Vagina (tissue), 2 donors: Measurements from ENCODE around the gene TRAF2. TPM values are rescaled to one million over a fixed set of nuclear protein-coding genes. Genes with fewer than 3 reads are reported as not detected.

Source experiments
- DNase-seq, 2 donors: peaks; one replicate each; pipeline ENCODE4 v3.0.0-alpha.2; 2017; ENCODE audit errors: extremely low spot score in 2 of 2
- H3K27ac ChIP-seq: fragments of 200-600 bp; sonication (generic); one replicate; pipeline ENCODE4 v1.5.1; 2019
- H3K27me3 ChIP-seq: fragments of 200-600 bp; sonication (generic); one replicate; pipeline ENCODE4 v1.5.1; 2019
- H3K36me3 ChIP-seq, 2 donors: fragments of 200-600 bp; sonication (generic); one replicate each; pipeline ENCODE4 v1.5.1; 2017 to 2019
- H3K4me1 ChIP-seq: fragments of 200-600 bp; sonication (generic); one replicate; pipeline ENCODE4 v1.5.1; 2019
- H3K4me3 ChIP-seq, 2 donors: fragments of 200-600 bp; sonication (generic); 1 replicate in 1 of 2; 2 replicates in 1 of 2; pipeline ENCODE4 v1.5.1; 2016 to 2019
- H3K9me3 ChIP-seq: fragments of 200-600 bp; sonication (generic); one replicate; pipeline ENCODE4 v1.5.1; 2019
- CTCF ChIP-seq, 3 experiments: fragments of 450-650 bp in 2 of 3; fragments of 200-600 bp in 1 of 3; sonication (generic) in 1 of 3; IDR thresholded peaks; one replicate each; pipeline ENCODE4 v1.5.1; 2017 to 2019; ENCODE audit warnings: antibody characterized with exemption in 3 of 3, mild to moderate bottlenecking in 2 of 3, moderate library complexity in 2 of 3
- POLR2A ChIP-seq, 2 donors: fragments of 450-650 bp; IDR thresholded peaks; one replicate each; pipeline ENCODE4 v1.6.1; 2017; ENCODE audit warnings: antibody characterized with exemption in 2 of 2, mild to moderate bottlenecking in 2 of 2, moderate library complexity in 2 of 2
- POLR2AphosphoS5 ChIP-seq, 2 donors: sonication (generic); formaldehyde crosslinking; IDR thresholded peaks; one replicate each; pipeline ENCODE4 v1.9.0; 2017; ENCODE audit warnings: antibody characterized with exemption in 2 of 2, mild to moderate bottlenecking in 2 of 2, low read depth in 1 of 2; ENCODE audit not compliant: insufficient read depth in 1 of 2
- intact Hi-C: fragments of 100-400 bp; cut with DNase I; formaldehyde crosslinking; loops from one replicate; pipeline ENCODE4 v1.15.1; 2023
- total RNA-seq: library from RNA; depleted of rRNA; stranded (reverse); fragments of >200 nt; gene quantifications from one replicate; pipeline ENCODE4 v1.2.3, GENCODE V29; 2016

The TRAF2 gene
- total RNA-seq, 1 donor from 2014 or later: 12.8 TPM

DNA sequence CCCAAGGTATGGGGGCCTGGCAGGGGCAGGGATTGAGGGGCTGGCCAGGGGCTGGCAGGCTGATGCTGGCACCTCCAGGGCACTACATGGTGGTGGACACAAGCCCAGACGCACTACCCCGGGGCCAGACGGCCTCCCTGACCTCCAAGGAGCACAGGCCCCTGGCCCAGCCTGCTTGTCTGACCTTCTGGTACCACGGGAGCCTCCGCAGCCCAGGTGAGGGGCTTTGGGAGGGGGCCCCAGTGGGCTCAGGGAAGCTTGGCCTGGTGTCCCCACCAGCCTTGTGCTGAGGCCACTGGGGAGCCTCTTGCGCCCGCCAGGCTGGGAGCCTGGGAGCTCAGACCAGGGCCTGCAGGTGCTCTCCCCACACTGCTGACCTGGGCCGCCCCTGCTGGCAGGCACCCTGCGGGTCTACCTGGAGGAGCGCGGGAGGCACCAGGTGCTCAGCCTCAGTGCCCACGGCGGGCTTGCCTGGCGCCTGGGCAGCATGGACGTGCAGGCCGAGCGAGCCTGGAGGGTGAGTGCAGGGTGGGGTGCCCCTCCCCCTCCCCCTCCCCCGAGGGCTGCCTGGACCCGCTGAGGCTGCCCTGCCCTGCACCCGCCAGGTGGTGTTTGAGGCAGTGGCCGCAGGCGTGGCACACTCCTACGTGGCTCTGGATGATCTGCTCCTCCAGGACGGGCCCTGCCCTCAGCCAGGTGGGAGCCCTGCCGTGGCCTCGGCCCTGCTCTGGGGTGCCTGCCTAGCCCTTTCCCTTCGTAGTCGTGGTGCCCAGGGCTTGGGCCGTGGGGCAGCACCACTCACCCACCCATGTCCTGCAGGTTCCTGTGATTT lies 28.5 kb upstream of the TRAF2 start:
- H3K4me1 ChIP-seq: peaks cover 18% of the 10 kb centered on the region
- no peak overlapping the region for H3K4me3 ChIP-seq
- intact Hi-C loops: no loop called here
- DNase-seq: no peak
- no peaks in the 10 kb centered on the region for H3K9me3 ChIP-seq
- TF ChIP-seq POLR2AphosphoS5 (IDR thresholded peaks at IDR 0.05; ENCODE audit: insufficient read depth in 1 of 2, low read depth in 1 of 2): no peak
- TF ChIP-seq CTCF (IDR thresholded peaks at IDR 0.05): no peak
- TF ChIP-seq POLR2A (IDR thresholded peaks at IDR 0.05): no peak
- H3K27me3 ChIP-seq: no peaks in the 10 kb centered on the region
- H3K36me3 ChIP-seq: peaks cover 0 to 25% of the 10 kb centered on the region in 2 donors
- H3K27ac ChIP-seq: no peak overlapping the region

DNA sequence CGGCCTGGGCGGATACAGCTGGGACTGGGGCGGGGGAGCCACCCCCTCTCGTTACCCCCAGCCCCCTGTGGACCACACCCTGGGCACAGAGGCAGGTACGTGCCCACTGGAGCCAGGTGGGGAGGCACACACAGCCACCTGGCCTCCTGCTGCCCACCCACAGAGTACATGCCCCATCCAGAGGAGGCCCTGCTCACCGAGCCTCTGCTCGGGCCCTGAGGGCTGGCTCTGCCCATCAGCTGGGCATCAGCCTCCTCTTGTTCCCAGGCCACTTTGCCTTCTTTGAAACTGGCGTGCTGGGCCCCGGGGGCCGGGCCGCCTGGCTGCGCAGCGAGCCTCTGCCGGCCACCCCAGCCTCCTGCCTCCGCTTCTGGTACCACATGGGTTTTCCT lies 27.9 kb upstream of the TRAF2 start:
- intact Hi-C loops: no loop called here
- peaks cover 0 to 32% of the 10 kb centered on the region in 2 donors for H3K36me3 ChIP-seq
- H3K27ac ChIP-seq: no peak overlapping the region
- no peaks in the 10 kb centered on the region for H3K9me3 ChIP-seq
- TF ChIP-seq CTCF (IDR thresholded peaks at IDR 0.05) (no peak), POLR2A (IDR thresholded peaks at IDR 0.05) (no peak)
- peaks cover 21% of the 10 kb centered on the region for H3K4me1 ChIP-seq
- H3K27me3 ChIP-seq: no peaks in the 10 kb centered on the region
- DNase-seq: no peak
- no peak overlapping the region for H3K4me3 ChIP-seq

GRCh38 chr9:136858844-136859757 lies 27.2 kb upstream of the TRAF2 start:
- Histone ChIP-seq H3K4me1 (peaks cover 27% of the 10 kb centered on the region), H3K27me3 (no peaks in the 10 kb centered on the region), H3K4me3 (no peak overlapping the region), H3K36me3 (peaks cover 0 to 35% of the 10 kb centered on the region in 2 donors), H3K9me3 (no peaks in the 10 kb centered on the region), H3K27ac (no peak overlapping the region)
- TF ChIP-seq POLR2AphosphoS5 (IDR thresholded peaks at IDR 0.05; ENCODE audit: insufficient read depth in 1 of 2, low read depth in 1 of 2): no peak
- TF ChIP-seq POLR2A (IDR thresholded peaks at IDR 0.05): no peak
- TF ChIP-seq CTCF (IDR thresholded peaks at IDR 0.05): no peak
- intact Hi-C loops: no loop called here
- no peak for DNase-seq

GRCh38 chr9:136860529-136860928 lies 25.8 kb upstream of the TRAF2 start:
- TF ChIP-seq CTCF (IDR thresholded peaks at IDR 0.05) (no peak), POLR2AphosphoS5 (IDR thresholded peaks at IDR 0.05; ENCODE audit: insufficient read depth in 1 of 2, low read depth in 1 of 2) (no peak), POLR2A (IDR thresholded peaks at IDR 0.05) (no peak)
- intact Hi-C loops: no loop called here
- Histone ChIP-seq H3K36me3 (peaks cover 0 to 35% of the 10 kb centered on the region in 2 donors), H3K27ac (no peak overlapping the region), H3K4me1 (peaks cover 41% of the 10 kb centered on the region), H3K27me3 (no peaks in the 10 kb centered on the region), H3K9me3 (no peaks in the 10 kb centered on the region), H3K4me3 (no peak overlapping the region)
- DNase-seq: no peak
